Left lung (tissue), 10 donors: ENCODE measurements around the gene NOS1. TPM values are rescaled to one million over a fixed set of nuclear protein-coding genes. Genes with fewer than 3 reads are reported as not detected.
"Not testable (repeated sequence)": the region's sequence is repeated elsewhere in the genome, so short reads cannot be mapped to it uniquely, and the experiment has no call there.

ENCODE experiments used
- ATAC-seq: fragments of 200-7000 bp; cut with Tn5 transposase; one replicate; pipeline ENCODE4 v1.9.1; 2020; ENCODE audit warnings: moderate library complexity
- DNase-seq, 4 donors: peaks; one replicate each; pipeline ENCODE4 v3.0.0-alpha.2; 2013 to 2020
- H3K27ac ChIP-seq, 2 donors: fragments of 200-600 bp; sonication (generic) in 1 of 2; one replicate each; pipeline versions ENCODE4 v1.5.0 to v1.8.0; 2020 to 2021
- H3K27me3 ChIP-seq, 2 donors: fragments of 200-600 bp; sonication (generic) in 1 of 2; one replicate each; pipeline versions ENCODE4 v1.5.0 to v1.8.0; 2020 to 2021
- H3K36me3 ChIP-seq, 2 donors: fragments of 200-600 bp; sonication (generic) in 1 of 2; one replicate each; pipeline versions ENCODE4 v1.5.0 to v1.8.0; 2020 to 2021
- H3K4me1 ChIP-seq, 2 donors: fragments of 200-600 bp; one replicate each; pipeline ENCODE4 v1.8.0; 2021
- H3K4me3 ChIP-seq, 2 donors: fragments of 200-600 bp; sonication (generic) in 1 of 2; one replicate each; pipeline versions ENCODE4 v1.5.0 to v1.8.0; 2020 to 2021; ENCODE audit warnings: mild to moderate bottlenecking in 1 of 2
- H3K9me3 ChIP-seq, 2 donors: fragments of 200-600 bp; sonication (generic) in 1 of 2; one replicate each; pipeline versions ENCODE4 v1.5.0 to v1.8.0; 2020 to 2021
- intact Hi-C, 2 donors: fragments of 100-400 bp; cut with DNase I; formaldehyde crosslinking; loops; one replicate each; pipeline versions ENCODE4 v1.11.2 to v1.14.2; 2022
- polyA plus RNA-seq, 6 donors: library from polyadenylated mRNA; unstranded; fragments of 120-200 nt; gene quantifications; one replicate each; pipeline ENCODE4 v1.2.1, GENCODE V29; 2013; ENCODE audit not compliant: insufficient read length in 6 of 6
- total RNA-seq, 2 donors: library from RNA; stranded (reverse); fragmentation: NEBNext Ultra II Directional; extraction: Animal tissue kit (Norgen Biotek cat#: 25700); gene quantifications; one replicate each; pipeline ENCODE4 v1.2.1, GENCODE V29; 2021
- TF ChIP-seq, protein P1 (sequence below), 2 donors: fragments of 200-600 bp; sonication (generic) in 1 of 2; IDR thresholded peaks; one replicate each; pipeline versions ENCODE4 v1.5.0 to v1.8.0; 2021; ENCODE audit warnings: antibody characterized with exemption in 2 of 2
- donor health status: DM: no; HTN: yes; CAD: no.
- donor health status: DM: no; HTN: no; CAD: no.

The NOS1 gene
- total and polyA plus RNA-seq, 8 donors, result 0.11 to 2.4 (median 0.35) TPM

DNA sequence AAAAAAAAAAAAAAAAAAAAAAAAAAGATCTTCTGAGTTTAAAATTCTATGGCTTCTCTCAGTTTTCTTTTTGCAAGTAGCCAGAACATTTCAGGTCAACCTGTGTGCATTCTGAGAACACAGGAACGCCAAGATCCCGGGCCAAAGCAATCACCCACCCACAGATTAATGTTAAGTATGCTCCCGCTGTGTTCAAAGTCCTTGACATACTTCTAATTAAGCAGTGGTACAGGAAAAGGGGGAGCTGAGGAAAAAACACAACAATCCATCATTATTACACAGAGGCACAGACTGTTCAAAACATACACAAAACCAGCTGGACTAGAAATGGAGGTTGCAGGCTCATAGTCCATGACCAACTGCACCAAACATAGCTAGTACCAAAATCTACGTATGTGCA lies 174.0 kb downstream of the NOS1 start:
- Histone ChIP-seq H3K36me3 (peaks cover 0 to 41% of the 10 kb centered on the region in 2 donors), H3K27ac (no peak overlapping the region), H3K27me3 (peaks cover 0 to 10% of the 10 kb centered on the region in 2 donors), H3K4me1 (peaks cover 5 to 16% of the 10 kb centered on the region in 2 donors), H3K4me3 (no peak overlapping the region), H3K9me3 (no peaks in the 10 kb centered on the region)
- ATAC-seq (peak; percentile 7), DNase-seq (peak in 1 of 4 donors; percentile 8)
- intact Hi-C loops, result no loop called here
- TF ChIP-seq, protein P1, sequence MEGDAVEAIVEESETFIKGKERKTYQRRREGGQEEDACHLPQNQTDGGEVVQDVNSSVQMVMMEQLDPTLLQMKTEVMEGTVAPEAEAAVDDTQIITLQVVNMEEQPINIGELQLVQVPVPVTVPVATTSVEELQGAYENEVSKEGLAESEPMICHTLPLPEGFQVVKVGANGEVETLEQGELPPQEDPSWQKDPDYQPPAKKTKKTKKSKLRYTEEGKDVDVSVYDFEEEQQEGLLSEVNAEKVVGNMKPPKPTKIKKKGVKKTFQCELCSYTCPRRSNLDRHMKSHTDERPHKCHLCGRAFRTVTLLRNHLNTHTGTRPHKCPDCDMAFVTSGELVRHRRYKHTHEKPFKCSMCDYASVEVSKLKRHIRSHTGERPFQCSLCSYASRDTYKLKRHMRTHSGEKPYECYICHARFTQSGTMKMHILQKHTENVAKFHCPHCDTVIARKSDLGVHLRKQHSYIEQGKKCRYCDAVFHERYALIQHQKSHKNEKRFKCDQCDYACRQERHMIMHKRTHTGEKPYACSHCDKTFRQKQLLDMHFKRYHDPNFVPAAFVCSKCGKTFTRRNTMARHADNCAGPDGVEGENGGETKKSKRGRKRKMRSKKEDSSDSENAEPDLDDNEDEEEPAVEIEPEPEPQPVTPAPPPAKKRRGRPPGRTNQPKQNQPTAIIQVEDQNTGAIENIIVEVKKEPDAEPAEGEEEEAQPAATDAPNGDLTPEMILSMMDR (IDR thresholded peaks at IDR 0.05), result no peak

DNA sequence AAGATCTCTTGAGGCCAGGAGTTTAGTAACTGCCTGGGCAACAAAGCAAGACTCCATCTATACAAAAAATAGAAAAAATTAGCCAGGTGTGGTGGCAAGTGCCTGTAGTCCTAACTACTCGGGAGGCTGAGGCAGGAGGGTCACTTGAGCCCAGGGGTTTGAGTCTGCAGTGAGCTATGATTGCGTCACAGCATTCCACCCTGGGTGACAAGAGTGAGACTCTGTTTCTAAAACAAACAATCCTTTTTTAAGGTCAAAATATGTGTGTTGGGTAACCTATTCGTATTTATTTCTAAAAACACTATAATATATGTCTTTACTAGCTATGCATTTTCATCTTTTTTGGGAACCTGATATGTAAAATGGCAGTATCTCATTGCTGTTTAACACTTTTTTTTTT lies 178.6 kb downstream of the NOS1 start:
- intact Hi-C loops, result no loop called here
- DNase-seq, result no peak
- no peak overlapping the region for H3K4me3 ChIP-seq
- no peaks in the 10 kb centered on the region for H3K27me3 ChIP-seq
- H3K4me1 ChIP-seq, result no peaks in the 10 kb centered on the region
- ATAC-seq, result no peak
- peaks cover 0 to 5% of the 10 kb centered on the region in 2 donors for H3K9me3 ChIP-seq
- peaks cover 0 to 84% of the 10 kb centered on the region in 2 donors for H3K36me3 ChIP-seq
- TF ChIP-seq, protein P1 (IDR thresholded peaks at IDR 0.05), result no peak
- no peak overlapping the region for H3K27ac ChIP-seq

DNA sequence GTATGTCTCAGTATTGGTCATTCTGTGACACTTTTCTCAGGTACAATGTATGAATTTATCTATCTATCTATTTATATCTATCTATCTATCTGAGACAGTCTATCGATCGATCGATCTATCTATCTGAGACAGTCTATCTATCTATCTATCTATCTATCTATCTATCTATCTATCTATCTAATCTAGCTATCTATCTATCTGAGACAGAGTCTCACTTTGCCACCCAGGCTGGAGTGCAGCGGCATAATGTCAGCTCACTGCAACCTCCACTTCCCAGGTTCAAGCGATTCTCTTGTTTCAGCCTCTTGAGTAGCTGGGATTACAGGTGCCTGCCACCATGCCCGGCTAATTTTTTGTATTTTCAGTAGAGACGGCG lies 180.0 kb downstream of the NOS1 start:
- peaks cover 0 to 96% of the 10 kb centered on the region in 2 donors for H3K36me3 ChIP-seq
- H3K27me3 ChIP-seq, H3K27ac ChIP-seq, intact Hi-C loops, DNase-seq, H3K4me3 ChIP-seq, ATAC-seq, H3K4me1 ChIP-seq, H3K9me3 ChIP-seq: not testable (repeated sequence)

DNA sequence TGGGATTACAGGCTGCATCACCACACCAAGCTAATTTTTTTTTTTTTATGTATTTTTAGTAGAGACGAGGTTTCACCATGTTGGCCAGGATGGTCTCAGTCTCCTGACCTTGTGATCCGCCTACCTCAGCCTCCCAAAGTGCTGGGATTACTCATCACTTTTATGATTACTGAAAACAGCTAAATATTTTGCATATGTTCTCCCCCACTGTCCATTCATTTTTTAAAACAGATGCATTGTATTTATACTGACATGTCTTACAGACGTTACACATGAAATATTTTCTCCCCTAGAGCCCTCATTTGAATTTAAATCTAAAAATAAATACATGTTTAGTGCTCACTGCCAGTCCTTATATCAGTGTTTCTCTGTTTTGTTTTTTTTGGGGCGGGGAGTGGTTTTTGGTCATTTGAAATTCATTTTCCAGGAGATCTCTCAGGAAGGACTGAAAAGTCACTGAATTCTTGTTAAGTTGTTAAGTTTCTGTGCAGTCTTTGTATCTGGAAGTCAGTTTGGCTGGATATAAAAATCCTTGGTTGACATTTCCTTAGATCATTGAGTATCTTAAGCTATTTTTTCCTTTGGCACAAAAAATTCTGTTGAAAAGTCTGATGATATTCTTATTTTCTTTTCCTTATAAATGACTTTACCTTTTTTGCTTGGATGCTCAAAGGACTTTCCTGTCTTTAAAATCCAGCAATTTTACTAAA lies 180.5 kb downstream of the NOS1 start:
- no peak for ATAC-seq
- intact Hi-C loops, result no loop called here
- Histone ChIP-seq H3K36me3 (peaks cover 0 to 96% of the 10 kb centered on the region in 2 donors), H3K4me3 (no peak overlapping the region), H3K4me1 (no peaks in the 10 kb centered on the region), H3K9me3 (peaks cover 0 to 5% of the 10 kb centered on the region in 2 donors), H3K27ac (no peak overlapping the region), H3K27me3 (no peaks in the 10 kb centered on the region)
- DNase-seq, result no peak
- TF ChIP-seq, protein P1 (IDR thresholded peaks at IDR 0.05), result no peak

DNA sequence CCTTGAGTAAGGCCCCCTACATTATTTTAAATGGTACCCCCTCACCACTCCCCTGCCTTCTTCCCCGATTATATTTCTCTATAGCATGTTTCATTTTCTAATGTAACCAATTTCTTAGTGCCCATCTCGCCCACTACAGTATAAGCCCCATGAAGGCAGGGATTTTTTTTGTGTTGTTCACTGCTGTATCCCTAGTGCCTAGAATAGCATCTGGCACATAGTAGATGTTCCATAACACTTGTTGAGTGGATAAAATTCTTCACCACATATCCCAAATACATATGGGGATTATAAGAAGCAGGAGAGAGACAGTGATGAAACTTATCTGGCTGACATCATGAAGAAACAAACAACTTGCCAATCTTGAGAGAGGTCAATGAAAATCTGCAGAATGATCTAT lies 182.7 kb downstream of the NOS1 start:
- Histone ChIP-seq H3K4me1 (no peaks in the 10 kb centered on the region), H3K27me3 (no peaks in the 10 kb centered on the region), H3K36me3 (peaks cover 0 to 96% of the 10 kb centered on the region in 2 donors), H3K4me3 (no peak overlapping the region), H3K27ac (no peak overlapping the region), H3K9me3 (peaks cover 0 to 5% of the 10 kb centered on the region in 2 donors)
- DNase-seq (no peak), ATAC-seq (no peak)
- TF ChIP-seq, protein P1 (IDR thresholded peaks at IDR 0.05), result no peak
- intact Hi-C loops, result no loop called here

DNA sequence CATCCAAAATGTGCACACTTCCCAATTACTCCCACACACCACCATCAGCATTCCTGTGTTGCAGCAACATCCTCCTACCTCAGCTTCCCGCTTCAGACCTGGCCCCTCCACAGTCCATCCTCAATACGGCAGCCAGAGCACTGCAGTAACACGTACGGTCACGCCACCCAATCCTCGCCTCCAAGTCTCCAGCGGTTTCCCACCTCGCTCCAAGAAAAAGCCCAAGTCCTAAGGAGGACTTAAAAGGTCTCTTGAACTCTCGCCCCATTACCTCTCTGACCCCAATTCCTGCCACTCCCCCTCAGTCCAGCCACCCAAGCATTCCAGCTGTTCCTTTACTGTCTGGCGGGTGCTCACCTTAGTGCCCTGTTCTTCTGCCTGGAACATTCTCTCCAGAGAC lies 183.1 kb downstream of the NOS1 start:
- intact Hi-C loops, result no loop called here
- Histone ChIP-seq H3K27ac (no peak overlapping the region), H3K36me3 (peaks cover 0 to 96% of the 10 kb centered on the region in 2 donors)

More for the DNA sequence above, 183.1 kb downstream of the NOS1 start:
- ATAC-seq (no peak), DNase-seq (no peak)
- TF ChIP-seq, protein P1 (IDR thresholded peaks at IDR 0.05), result no peak
- Histone ChIP-seq H3K27me3 (no peaks in the 10 kb centered on the region), H3K9me3 (peaks cover 0 to 5% of the 10 kb centered on the region in 2 donors), H3K4me1 (no peaks in the 10 kb centered on the region), H3K4me3 (no peak overlapping the region)
